Liver (tissue), 9 donors: Measurements from ENCODE around the gene CD320. TPM values are rescaled to one million over a fixed set of nuclear protein-coding genes. Genes with fewer than 3 reads are reported as not detected.

Experiments used
- DNase-seq: peaks from one replicate; pipeline ENCODE4 v3.0.0-alpha.2; 2017; ENCODE audit warnings: low spot score
- H3K27ac ChIP-seq, 2 donors: one replicate each; pipeline ENCODE4 v1.7.0; 2013; ENCODE audit warnings: inconsistent platforms in 2 of 2, low read length in 2 of 2, control low read depth in 1 of 2, low read depth in 1 of 2, mild to moderate bottlenecking in 1 of 2
- H3K27me3 ChIP-seq, 4 donors: one replicate each; pipeline versions ENCODE4 v1.6.1 to v1.7.0; 2013; ENCODE audit warnings: low read length in 3 of 4, inconsistent platforms in 1 of 4, mild to moderate bottlenecking in 1 of 4, moderate library complexity in 1 of 4; ENCODE audit not compliant: control insufficient read depth in 4 of 4, insufficient read depth in 4 of 4
- H3K36me3 ChIP-seq, 4 donors: one replicate each; pipeline versions ENCODE4 v1.6.1 to v1.7.0; 2013; ENCODE audit warnings: low read length in 3 of 4, mild to moderate bottlenecking in 3 of 4, low read depth in 1 of 4, moderate library complexity in 1 of 4; ENCODE audit not compliant: control insufficient read depth in 4 of 4, insufficient read depth in 3 of 4
- H3K4me1 ChIP-seq, 4 donors: one replicate each; pipeline versions ENCODE4 v1.6.1 to v1.7.0; 2013; ENCODE audit warnings: low read length in 3 of 4, mild to moderate bottlenecking in 3 of 4, moderate library complexity in 1 of 4; ENCODE audit not compliant: control insufficient read depth in 4 of 4, insufficient read depth in 4 of 4
- H3K4me3 ChIP-seq, 3 donors: one replicate each; pipeline versions ENCODE4 v1.6.1 to v1.7.0; 2013; ENCODE audit warnings: low read length in 3 of 3, control low read depth in 1 of 3, low read depth in 1 of 3, mild to moderate bottlenecking in 1 of 3
- H3K9ac ChIP-seq, 2 donors: one replicate each; pipeline ENCODE4 v1.7.0; 2013; ENCODE audit warnings: low read length in 2 of 2, mild to moderate bottlenecking in 2 of 2, moderate library complexity in 2 of 2, control low read depth in 1 of 2, low read depth in 1 of 2
- H3K9me3 ChIP-seq, 4 donors: one replicate each; pipeline versions ENCODE4 v1.6.1 to v1.7.0; 2013; ENCODE audit warnings: low read length in 3 of 4; ENCODE audit not compliant: control insufficient read depth in 4 of 4
- EGR1 ChIP-seq, 2 donors: IDR thresholded peaks; 2 replicates each; pipeline ENCODE4 v1.6.1; 2016 to 2018; ENCODE audit warnings: antibody characterized with exemption in 2 of 2, low read depth in 2 of 2
- FOXA1 ChIP-seq: IDR thresholded peaks from 2 replicates; pipeline ENCODE4 v1.6.1; 2016; ENCODE audit warnings: antibody characterized with exemption
- FOXA2 ChIP-seq: IDR thresholded peaks from 2 replicates; pipeline ENCODE4 v1.6.1; 2016; ENCODE audit warnings: antibody characterized with exemption
- GABPA ChIP-seq, 2 donors: IDR thresholded peaks in 1 of 2; conservative IDR thresholded peaks in 1 of 2; 2 replicates each; pipeline ENCODE4 v1.6.1; 2016; ENCODE audit warnings: antibody characterized with exemption in 2 of 2, mild to moderate bottlenecking in 1 of 2, moderate library complexity in 1 of 2
- HNF4A ChIP-seq, 2 donors: conservative IDR thresholded peaks; 2 replicates each; pipeline ENCODE4 v1.6.1; 2016; ENCODE audit warnings: antibody characterized with exemption in 2 of 2, mild to moderate bottlenecking in 2 of 2
- HNF4G ChIP-seq: IDR thresholded peaks from 2 replicates; pipeline ENCODE4 v1.6.1; 2016; ENCODE audit warnings: antibody characterized with exemption
- JUND ChIP-seq, 2 donors: IDR thresholded peaks; 2 replicates each; pipeline ENCODE4 v1.6.1; 2016; ENCODE audit warnings: antibody characterized with exemption in 2 of 2
- NR2F2 ChIP-seq: IDR thresholded peaks from 2 replicates; pipeline ENCODE4 v1.6.1; 2016; ENCODE audit warnings: antibody characterized with exemption
- RAD21 ChIP-seq, 2 donors: IDR thresholded peaks; 2 replicates each; pipeline ENCODE4 v1.6.1; 2016; ENCODE audit warnings: antibody characterized with exemption in 2 of 2, mild to moderate bottlenecking in 2 of 2
- RXRA ChIP-seq, 2 donors: IDR thresholded peaks; 2 replicates each; pipeline ENCODE4 v1.6.1; 2017 to 2018; ENCODE audit warnings: antibody characterized with exemption in 2 of 2, mild to moderate bottlenecking in 1 of 2
- SP1 ChIP-seq: IDR thresholded peaks from 2 replicates; pipeline ENCODE4 v1.6.1; 2018; ENCODE audit warnings: antibody characterized with exemption, mild to moderate bottlenecking
- TAF1 ChIP-seq: conservative IDR thresholded peaks from 2 replicates; pipeline ENCODE4 v1.6.1; 2016; ENCODE audit warnings: antibody characterized with exemption, mild to moderate bottlenecking
- YY1 ChIP-seq: IDR thresholded peaks from 2 replicates; pipeline ENCODE4 v1.6.1; 2016; ENCODE audit warnings: antibody characterized with exemption, mild to moderate bottlenecking
- WGBS: extraction: QIAGEN DNeasy Blood & Tissue Kit; methylation state at CpG from one replicate; pipeline ENCODE4 v1.1.7; 2013; 5-methylcytosine and 5-hydroxymethylcytosine counted together
- polyA plus RNA-seq, 2 donors: library from polyadenylated mRNA; stranded (reverse) in 1 of 2; unstranded in 1 of 2; fragments of 200-250 nt in 1 of 2; fragments of >200 nt in 1 of 2; fragmentation: Nextera tagmentation in 1 of 2; extraction: Ambion mirVana in 1 of 2; gene quantifications; one replicate each; pipeline versions ENCODE4 v1.2.1 to v1.2.3, GENCODE V29; 2013 to 2015
- total RNA-seq, 2 donors: library from RNA; depleted of rRNA; stranded (reverse); fragments of >200 nt; gene quantifications; one replicate each; pipeline ENCODE4 v1.2.3, GENCODE V29; 2014
- TF ChIP-seq, protein P1 (sequence below): IDR thresholded peaks from 2 replicates; pipeline ENCODE4 v1.6.1; 2016; ENCODE audit warnings: antibody characterized with exemption
- TF ChIP-seq, protein P2 (sequence below): fragments of 150-350 bp; IDR thresholded peaks from 2 replicates; pipeline ENCODE4 v1.5.1; 2017; ENCODE audit warnings: improper control_type of control experiment, low read depth, low read length; ENCODE audit not compliant: missing input control
- TF ChIP-seq, protein P3 (sequence below): IDR thresholded peaks from 2 replicates; pipeline ENCODE4 v1.6.1; 2016; ENCODE audit warnings: antibody characterized with exemption
- donor health status: healthy.
- donor health status: healthy.
- donor health status: healthy.
- donor health status: healthy.
- donor health status: healthy.

The CD320 gene
- total and polyA plus RNA-seq, 4 donors = 6.7 to 18.0 (median 12.6) TPM

DNA sequence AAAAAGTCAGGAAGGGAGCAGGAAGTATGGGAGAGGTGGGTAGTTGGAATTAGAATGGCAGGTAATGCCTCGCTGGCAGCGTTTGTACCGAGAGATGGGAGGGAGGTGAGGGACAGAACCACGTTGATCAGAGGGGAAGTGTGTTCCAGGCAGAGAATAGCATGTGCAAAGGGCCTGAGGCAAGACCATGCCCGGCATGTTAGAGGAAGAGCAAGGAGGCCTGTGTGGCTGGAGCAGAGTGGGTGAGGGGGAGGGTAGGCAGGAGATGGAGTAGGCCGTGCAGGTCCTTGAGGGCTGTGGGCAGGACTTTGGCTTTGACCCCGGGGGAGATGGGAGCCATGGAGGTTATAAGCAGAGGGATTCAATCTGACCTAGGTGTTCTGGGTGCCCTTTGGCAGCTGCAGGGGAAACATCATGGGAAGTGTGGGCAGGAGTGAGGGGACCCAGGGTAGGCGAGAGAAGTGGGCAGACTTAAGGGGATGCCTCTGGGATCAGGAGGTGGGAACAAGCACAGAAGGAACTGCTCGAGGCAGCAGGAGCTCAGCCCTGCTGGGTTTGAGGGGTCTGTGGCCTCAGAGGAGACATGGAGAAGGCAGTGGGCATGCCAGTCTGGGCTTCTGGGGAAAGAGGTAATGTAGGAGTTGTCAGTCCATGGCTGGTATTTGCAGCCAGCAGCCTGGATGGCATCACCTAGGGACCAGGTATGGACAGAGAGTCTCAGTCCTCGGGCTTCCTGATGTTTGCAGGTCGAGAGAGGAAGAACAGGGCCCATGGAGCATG is 48.8 kb downstream of the CD320 start (continued):
- TF ChIP-seq EGR1 (IDR thresholded peaks at IDR 0.05; ENCODE audit: low read depth in 2 of 2) (no peak), FOXA1 (no peak)

DNA sequence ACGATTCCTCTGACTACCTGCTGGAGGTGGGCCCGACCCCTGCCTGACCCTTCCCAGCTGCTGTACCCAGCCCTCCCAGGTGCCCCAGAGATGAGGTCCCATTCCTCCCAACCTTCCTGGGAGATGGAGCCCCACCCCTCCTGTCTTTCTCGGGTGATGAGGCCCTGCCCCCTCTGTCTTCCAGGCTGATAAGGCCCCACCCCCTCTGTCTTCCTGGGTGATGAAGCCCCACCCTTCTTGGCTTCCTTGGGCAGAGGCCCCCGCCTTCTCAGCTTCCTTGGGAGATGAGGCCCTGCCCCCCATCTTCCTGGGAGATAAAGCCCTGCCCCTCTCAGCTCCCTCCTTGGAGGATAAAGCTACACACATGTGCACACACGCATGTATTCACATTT is 51.1 kb downstream of the CD320 start:
- TF ChIP-seq EGR1 (IDR thresholded peaks at IDR 0.05; ENCODE audit: low read depth in 2 of 2) (no peak), GABPA (IDR thresholded peaks at IDR 0.05 in 1 of 2, conservative IDR thresholded peaks at IDR 0.05 in 1 of 2) (no peak), JUND (IDR thresholded peaks at IDR 0.05) (no peak)
- TF ChIP-seq, protein P1, sequence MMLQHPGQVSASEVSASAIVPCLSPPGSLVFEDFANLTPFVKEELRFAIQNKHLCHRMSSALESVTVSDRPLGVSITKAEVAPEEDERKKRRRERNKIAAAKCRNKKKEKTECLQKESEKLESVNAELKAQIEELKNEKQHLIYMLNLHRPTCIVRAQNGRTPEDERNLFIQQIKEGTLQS = no peak
- no peaks in the 10 kb centered on the region for H3K27me3 ChIP-seq

DNA sequence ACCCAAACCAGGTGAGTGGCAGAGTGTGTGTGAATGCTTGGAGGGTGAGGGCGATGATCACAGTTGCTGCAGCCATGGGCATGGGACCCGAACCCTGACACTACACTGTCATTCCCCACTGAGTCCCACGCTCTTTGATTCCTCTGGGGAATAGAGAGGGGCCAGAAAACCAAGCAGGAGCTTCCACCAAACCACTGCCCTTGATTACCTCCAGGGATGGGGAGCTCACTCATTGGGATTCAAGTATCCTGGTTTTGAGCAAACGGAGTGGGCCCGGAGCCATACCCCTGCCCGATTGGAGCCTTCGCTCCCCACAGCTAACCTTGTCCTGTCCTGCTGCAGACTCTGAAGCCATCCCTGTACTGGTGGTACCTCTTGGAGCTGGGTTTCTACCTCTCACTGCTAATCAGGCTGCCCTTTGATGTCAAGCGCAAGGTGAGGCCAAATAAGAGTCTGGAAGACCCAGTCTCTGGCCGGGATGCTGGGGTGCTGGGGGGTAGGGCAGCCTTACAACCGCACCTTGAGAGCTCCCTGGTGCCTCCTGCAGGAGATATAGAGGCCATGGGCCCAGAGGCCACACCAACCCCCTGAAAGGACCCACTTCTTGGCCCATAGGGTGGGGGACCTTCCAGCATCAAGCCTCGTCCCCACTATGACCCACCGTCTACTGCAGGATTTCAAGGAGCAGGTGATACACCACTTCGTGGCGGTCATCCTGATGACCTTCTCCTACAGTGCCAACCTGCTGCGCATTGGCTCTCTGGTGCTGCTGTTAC is 51.7 kb downstream of the CD320 start:
- Histone ChIP-seq H3K9me3 (no peaks in the 10 kb centered on the region), H3K9ac (no peak overlapping the region), H3K4me1 (peaks cover 2 to 9% (median 6%) of the 10 kb centered on the region in 4 donors), H3K4me3 (no peak overlapping the region), H3K27me3 (no peaks in the 10 kb centered on the region), H3K27ac (no peak overlapping the region), H3K36me3 (peaks cover 3 to 37% (median 12%) of the 10 kb centered on the region in 4 donors)
- 97% methylated on average over 15 of the region's 15 CpGs for WGBS
- no peak for DNase-seq
- TF ChIP-seq GABPA (IDR thresholded peaks at IDR 0.05 in 1 of 2, conservative IDR thresholded peaks at IDR 0.05 in 1 of 2) (no peak), FOXA1 (no peak), NR2F2 (no peak), YY1 (no peak), FOXA2 (no peak), HNF4A (conservative IDR thresholded peaks at IDR 0.05) (no peak), JUND (IDR thresholded peaks at IDR 0.05) (no peak)

More for the DNA sequence above, 51.1 kb downstream of the CD320 start:
- no peak overlapping the region for H3K9ac ChIP-seq
- H3K36me3 ChIP-seq = peaks cover 3 to 42% (median 14%) of the 10 kb centered on the region in 4 donors
- H3K9me3 ChIP-seq = no peaks in the 10 kb centered on the region
- DNase-seq = no peak
- peaks cover 0 to 8% (median 3%) of the 10 kb centered on the region in 4 donors for H3K4me1 ChIP-seq
- no peak overlapping the region for H3K4me3 ChIP-seq
- no peak overlapping the region for H3K27ac ChIP-seq
- 64% methylated on average over 5 of the region's 5 CpGs for WGBS

DNA sequence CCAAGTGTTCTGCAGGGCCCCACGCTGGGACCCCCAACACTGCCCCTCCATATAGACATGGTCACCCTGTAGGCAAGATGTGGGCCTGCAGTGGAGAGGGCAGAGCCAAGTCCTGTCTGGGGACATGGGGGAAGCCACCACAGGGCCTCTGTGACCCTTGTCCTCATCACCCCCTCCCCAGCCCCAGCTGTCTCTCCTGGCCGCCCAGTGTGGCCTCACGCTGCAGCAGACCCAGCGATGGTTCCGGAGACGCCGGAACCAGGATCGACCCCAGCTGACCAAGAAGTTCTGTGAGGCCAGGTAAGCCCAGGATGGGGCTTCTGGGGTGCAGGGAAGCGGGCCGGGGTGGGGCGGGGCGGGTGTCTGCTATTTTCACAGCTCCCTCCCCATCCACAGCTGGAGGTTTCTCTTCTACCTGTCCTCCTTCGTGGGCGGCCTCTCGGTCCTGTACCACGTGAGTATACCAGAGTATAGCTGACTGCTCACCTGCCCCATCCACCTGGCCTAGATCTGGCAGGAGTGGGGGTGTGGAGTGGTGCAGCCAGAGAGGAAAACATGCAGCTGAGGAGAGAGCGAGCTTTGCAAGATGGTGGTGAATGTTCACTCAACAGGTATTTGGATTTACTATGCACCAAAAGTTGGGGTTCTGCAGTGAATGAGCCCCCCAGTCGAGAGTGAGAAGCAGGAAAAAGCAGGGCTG is 52.6 kb downstream of the CD320 start:
- peaks cover 2 to 33% (median 12%) of the 10 kb centered on the region in 4 donors for H3K36me3 ChIP-seq
- no peaks in the 10 kb centered on the region for H3K27me3 ChIP-seq
- TF ChIP-seq, protein P1 = no peak
- TF ChIP-seq HNF4A (conservative IDR thresholded peaks at IDR 0.05) (no peak), TAF1 (no peak), RAD21 (IDR thresholded peaks at IDR 0.05) (no peak), SP1 (no peak), FOXA2 (no peak), RXRA (IDR thresholded peaks at IDR 0.05) (no peak), FOXA1 (no peak), HNF4G (no peak), NR2F2 (no peak), GABPA (IDR thresholded peaks at IDR 0.05 in 1 of 2, conservative IDR thresholded peaks at IDR 0.05 in 1 of 2) (no peak)
- TF ChIP-seq, protein P2, sequence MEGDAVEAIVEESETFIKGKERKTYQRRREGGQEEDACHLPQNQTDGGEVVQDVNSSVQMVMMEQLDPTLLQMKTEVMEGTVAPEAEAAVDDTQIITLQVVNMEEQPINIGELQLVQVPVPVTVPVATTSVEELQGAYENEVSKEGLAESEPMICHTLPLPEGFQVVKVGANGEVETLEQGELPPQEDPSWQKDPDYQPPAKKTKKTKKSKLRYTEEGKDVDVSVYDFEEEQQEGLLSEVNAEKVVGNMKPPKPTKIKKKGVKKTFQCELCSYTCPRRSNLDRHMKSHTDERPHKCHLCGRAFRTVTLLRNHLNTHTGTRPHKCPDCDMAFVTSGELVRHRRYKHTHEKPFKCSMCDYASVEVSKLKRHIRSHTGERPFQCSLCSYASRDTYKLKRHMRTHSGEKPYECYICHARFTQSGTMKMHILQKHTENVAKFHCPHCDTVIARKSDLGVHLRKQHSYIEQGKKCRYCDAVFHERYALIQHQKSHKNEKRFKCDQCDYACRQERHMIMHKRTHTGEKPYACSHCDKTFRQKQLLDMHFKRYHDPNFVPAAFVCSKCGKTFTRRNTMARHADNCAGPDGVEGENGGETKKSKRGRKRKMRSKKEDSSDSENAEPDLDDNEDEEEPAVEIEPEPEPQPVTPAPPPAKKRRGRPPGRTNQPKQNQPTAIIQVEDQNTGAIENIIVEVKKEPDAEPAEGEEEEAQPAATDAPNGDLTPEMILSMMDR = no peak
- TF ChIP-seq, protein P3, sequence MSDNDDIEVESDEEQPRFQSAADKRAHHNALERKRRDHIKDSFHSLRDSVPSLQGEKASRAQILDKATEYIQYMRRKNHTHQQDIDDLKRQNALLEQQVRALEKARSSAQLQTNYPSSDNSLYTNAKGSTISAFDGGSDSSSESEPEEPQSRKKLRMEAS = no peak
- 91% methylated on average over 18 of the region's 18 CpGs for WGBS
- H3K27ac ChIP-seq = no peak overlapping the region
- DNase-seq = no peak
- H3K4me1 ChIP-seq = peaks cover 2 to 16% (median 10%) of the 10 kb centered on the region in 4 donors
- H3K9ac ChIP-seq = no peak overlapping the region
- no peak overlapping the region for H3K4me3 ChIP-seq
- H3K9me3 ChIP-seq = no peaks in the 10 kb centered on the region
